AG04450 (cell line): ENCODE measurements around the gene TNS3. TPM values are rescaled to one million over a fixed set of nuclear protein-coding genes. Genes with fewer than 3 reads are reported as not detected.
A peak's percentile ranks its signal among the peaks of the same experiment; 100 is the strongest.

Source experiments
- CTCF ChIA-PET: fragments of 300-600, 350-600 bp; formaldehyde crosslinking; extraction: SDS; loops from one replicate; lab custom pipeline; 2022; ENCODE audit warnings: antibody characterized with exemption, inconsistent platforms; lab: Charles Lee
- POLR2A ChIA-PET: fragments of 350-600 bp; formaldehyde crosslinking; extraction: SDS; loops from one replicate; lab custom pipeline; 2021; ENCODE audit warnings: antibody characterized with exemption, inconsistent platforms; lab: Yijun Ruan, JAX
- DNase-seq: peaks from one replicate; pipeline ENCODE4 v3.0.0-alpha.2; 2011; ENCODE audit warnings: low read depth, low spot score
- H3K27ac ChIP-seq: one replicate; pipeline ENCODE4 v1.5.1; 2012; ENCODE audit warnings: low read depth, low read length, control low read depth
- H3K27me3 ChIP-seq: one replicate; pipeline ENCODE4 v1.6.0; 2012; ENCODE audit warnings: low read length; ENCODE audit not compliant: control insufficient read depth, insufficient read depth
- H3K4me3 ChIP-seq: 2 replicates; pipeline ENCODE4 v1.5.1; 2011; ENCODE audit warnings: mild to moderate bottlenecking, low read depth, low read length, control low read depth
- H3K9me3 ChIP-seq: 2 replicates; pipeline ENCODE4 v1.5.1; 2012; ENCODE audit warnings: low read length; ENCODE audit not compliant: control insufficient read depth, insufficient read depth
- polyA plus RNA-seq: library from polyadenylated mRNA; depleted of rRNA; stranded (reverse); fragments of >200 nt; gene quantifications from 2 replicates; pipeline ENCODE4 v1.2.3, GENCODE V29; 2011
- TF ChIP-seq, protein P1 (sequence below): IDR thresholded peaks from 2 replicates; pipeline ENCODE4 v1.5.1; 2011; ENCODE audit warnings: low read depth, low read length, control low read depth, inconsistent platforms

Gene TNS3
- polyA plus RNA-seq, 1 experiment: 131 TPM

DNA sequence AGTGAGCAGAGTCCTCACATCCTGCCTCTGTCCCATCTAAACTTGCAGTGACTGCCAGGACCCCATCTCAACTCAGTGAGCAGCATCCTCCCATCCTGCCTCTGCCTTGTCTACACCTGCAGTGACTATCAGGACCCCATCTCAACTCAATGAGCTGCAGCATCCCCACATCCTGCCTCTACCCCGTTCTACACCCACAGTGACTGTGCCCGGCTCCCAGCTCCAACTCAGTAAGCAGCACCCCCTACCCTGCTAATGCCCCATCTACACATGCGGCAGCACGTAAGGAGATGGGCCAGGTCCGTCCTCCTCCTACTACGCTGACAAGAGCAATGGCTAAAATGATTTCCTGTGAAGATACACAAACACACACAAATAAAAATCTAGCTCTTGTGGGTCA is 65.5 kb downstream of the TNS3 start:
- H3K27ac ChIP-seq: no peak overlapping the region
- CTCF ChIA-PET: interaction anchor here (1.0 kb wide), 1 partner anchor 303 kb away, joined by 3 read pairs; no protein-coding TSS in a partner anchor
- POLR2A ChIA-PET: interaction anchor here (0.8 kb wide), 1 partner anchor 184 kb away, joined by 6 read pairs; no protein-coding TSS in a partner anchor
- H3K9me3 ChIP-seq: no peaks in the 10 kb centered on the region
- TF ChIP-seq, protein P1, sequence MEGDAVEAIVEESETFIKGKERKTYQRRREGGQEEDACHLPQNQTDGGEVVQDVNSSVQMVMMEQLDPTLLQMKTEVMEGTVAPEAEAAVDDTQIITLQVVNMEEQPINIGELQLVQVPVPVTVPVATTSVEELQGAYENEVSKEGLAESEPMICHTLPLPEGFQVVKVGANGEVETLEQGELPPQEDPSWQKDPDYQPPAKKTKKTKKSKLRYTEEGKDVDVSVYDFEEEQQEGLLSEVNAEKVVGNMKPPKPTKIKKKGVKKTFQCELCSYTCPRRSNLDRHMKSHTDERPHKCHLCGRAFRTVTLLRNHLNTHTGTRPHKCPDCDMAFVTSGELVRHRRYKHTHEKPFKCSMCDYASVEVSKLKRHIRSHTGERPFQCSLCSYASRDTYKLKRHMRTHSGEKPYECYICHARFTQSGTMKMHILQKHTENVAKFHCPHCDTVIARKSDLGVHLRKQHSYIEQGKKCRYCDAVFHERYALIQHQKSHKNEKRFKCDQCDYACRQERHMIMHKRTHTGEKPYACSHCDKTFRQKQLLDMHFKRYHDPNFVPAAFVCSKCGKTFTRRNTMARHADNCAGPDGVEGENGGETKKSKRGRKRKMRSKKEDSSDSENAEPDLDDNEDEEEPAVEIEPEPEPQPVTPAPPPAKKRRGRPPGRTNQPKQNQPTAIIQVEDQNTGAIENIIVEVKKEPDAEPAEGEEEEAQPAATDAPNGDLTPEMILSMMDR: no peak
- no peak overlapping the region for H3K4me3 ChIP-seq
- DNase-seq: no peak
- no peaks in the 10 kb centered on the region for H3K27me3 ChIP-seq

DNA sequence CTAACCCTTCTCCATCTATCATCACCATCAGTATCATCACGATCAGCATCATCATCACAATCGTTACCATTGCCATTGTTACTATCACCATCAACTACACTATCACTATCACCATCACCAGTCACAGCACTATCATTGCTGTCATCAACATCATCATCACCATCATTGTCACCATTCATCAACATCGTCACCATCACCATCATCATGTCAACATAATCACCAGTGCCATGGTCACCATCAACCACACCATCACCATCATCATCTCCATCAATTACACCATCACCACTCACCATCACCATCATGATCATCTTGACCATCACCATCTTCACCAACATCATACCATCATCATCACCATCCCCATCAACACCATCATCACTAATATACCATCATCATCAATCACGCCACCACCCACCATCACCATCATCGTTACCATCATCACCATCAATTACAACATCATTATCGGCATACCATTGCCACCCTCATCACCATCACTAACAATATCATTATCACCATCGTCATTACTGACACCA is 66.5 kb downstream of the TNS3 start:
- Histone ChIP-seq H3K27ac (no peak overlapping the region), H3K27me3 (no peaks in the 10 kb centered on the region), H3K4me3 (no peak overlapping the region), H3K9me3 (no peaks in the 10 kb centered on the region)
- CTCF ChIA-PET: no interaction called here
- no peak for DNase-seq
- TF ChIP-seq, protein P1: no peak
- POLR2A ChIA-PET: no interaction called here

DNA sequence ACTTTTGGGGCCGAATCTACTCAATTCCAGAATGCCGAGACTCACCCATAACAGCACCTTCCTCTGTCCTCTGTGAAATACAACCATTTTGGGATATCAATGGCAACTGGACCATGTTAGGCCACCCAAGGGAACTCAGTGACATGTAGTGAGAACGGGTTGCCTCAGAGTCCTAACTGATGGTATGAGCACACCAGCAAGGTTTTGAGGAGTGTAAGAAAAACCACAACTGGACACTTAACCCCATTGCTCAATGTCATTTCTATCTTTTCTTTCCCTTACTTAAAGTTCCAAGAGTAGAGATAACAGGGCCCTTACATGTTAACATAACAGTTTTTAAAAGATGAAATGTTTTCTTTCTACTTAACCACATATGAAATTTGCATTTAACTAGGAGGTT is 67.1 kb downstream of the TNS3 start:
- ChIA-PET CTCF (no interaction called here), POLR2A (interaction anchor here (1.6 kb wide), 1 partner anchor 96 kb away, joined by 9 read pairs; no protein-coding TSS in a partner anchor)
- Histone ChIP-seq H3K4me3 (no peak overlapping the region), H3K27ac (peak overlapping the region; percentile 59), H3K27me3 (no peaks in the 10 kb centered on the region), H3K9me3 (no peaks in the 10 kb centered on the region)
- TF ChIP-seq, protein P1: no peak
- DNase-seq: no peak

DNA sequence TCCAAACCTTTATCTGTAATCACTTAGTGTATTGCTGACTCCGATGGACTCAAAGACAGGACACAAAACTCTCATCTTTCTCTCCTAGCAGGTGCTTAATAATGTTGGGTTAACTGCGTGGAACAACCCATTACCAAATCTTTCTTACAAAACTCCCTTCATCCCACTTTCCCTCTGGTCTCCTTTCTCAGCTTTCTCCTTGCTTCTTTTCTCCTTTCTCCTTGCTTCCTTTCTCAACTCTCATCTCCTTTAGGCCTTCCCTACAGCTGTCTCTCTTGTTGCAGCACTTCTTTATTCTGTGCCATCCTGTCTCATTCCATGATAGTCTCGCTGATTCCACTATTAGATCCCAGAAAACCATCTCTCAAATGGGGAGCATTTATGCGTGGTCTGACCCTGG is 67.5 kb downstream of the TNS3 start:
- POLR2A ChIA-PET: interaction anchor here (1.1 to 3.5 kb wide), 8 partner anchors 12 to 109 kb away, joined by 3 to 39 read pairs (median 6); partner anchors contain the start of gene TNS3

More for the DNA sequence above, 67.5 kb downstream of the TNS3 start:
- TF ChIP-seq, protein P1: no peak
- CTCF ChIA-PET: no interaction called here
- no peak for DNase-seq
- Histone ChIP-seq H3K4me3 (no peak overlapping the region), H3K27me3 (no peaks in the 10 kb centered on the region), H3K27ac (peak overlapping the region; percentile 73), H3K9me3 (no peaks in the 10 kb centered on the region; the same call in 1 of the 2 replicates)
